ENCODE results near the gene NHLH1.

NHLH1 gene

DNA sequence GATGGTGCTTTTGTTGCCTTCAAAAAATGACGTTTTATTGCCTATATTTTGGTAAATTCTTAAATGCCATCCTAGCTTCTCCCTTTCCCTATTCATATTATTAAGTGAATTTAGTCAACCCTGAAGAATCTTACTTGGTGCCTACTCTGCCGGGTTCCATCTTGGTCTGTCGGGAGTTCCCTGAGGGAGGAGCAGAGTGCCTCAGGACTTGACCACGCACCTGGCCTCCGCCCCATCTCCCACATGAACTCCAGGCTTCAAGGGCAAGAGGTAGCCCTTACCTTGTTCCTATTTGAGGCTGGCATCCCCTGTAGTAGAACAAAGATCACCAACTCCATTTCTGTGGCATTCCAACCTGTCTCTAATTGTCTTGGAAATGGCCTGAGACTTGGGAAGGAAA lies 55.0 kb downstream of the NHLH1 start:
- DNase-seq (ENCODE audit: low read depth) = no peak
- TF ChIP-seq, protein P1, sequence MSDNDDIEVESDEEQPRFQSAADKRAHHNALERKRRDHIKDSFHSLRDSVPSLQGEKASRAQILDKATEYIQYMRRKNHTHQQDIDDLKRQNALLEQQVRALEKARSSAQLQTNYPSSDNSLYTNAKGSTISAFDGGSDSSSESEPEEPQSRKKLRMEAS (IDR thresholded peaks at IDR 0.05; ENCODE audit: low read depth, low read length) = no peak
- TF ChIP-seq MYC (IDR thresholded peaks at IDR 0.05; ENCODE audit: low read depth, low read length) (no peak), CTCF (IDR thresholded peaks at IDR 0.05; ENCODE audit: low read depth, low read length) (no peak), POLR2A (IDR thresholded peaks at IDR 0.05; ENCODE audit: extremely low read depth, insufficient read length) (no peak)
- no peak overlapping the region for H3K4me3 ChIP-seq (ENCODE audit: low read depth, low read length)
